WTC11 (cell line): Measurements from ENCODE around the gene SCNN1A. TPM values are rescaled to one million over a fixed set of nuclear protein-coding genes. Genes with fewer than 3 reads are reported as not detected.

Experiments
- ATAC-seq: fragments of 200-7000 bp; cut with Tn5 transposase; 2 replicates; pipeline ENCODE4 v1.10.0; 2021; ENCODE audit warnings: mild to moderate bottlenecking, moderate library complexity
- CTCF ChIA-PET: fragments of 300-600 bp; sonication (Branson Sonifier 250); formaldehyde crosslinking; loops from one replicate; lab custom pipeline; 2021; ENCODE audit warnings: antibody characterized with exemption; lab: Charles Lee
- POLR2A ChIA-PET: fragments of 350-600 bp; sonication (Branson Sonifier 250); formaldehyde crosslinking; loops from one replicate; lab custom pipeline; 2021; ENCODE audit warnings: antibody characterized with exemption; lab: Charles Lee
- DNase-seq: peaks from one replicate; pipeline ENCODE4 v3.0.0; 2021; ENCODE audit warnings: low spot score
- H3K27ac Mint-ChIP-seq: 2 replicates; pipeline ENCODE4 v1.8.0; 2021; ENCODE audit warnings: mixed read lengths
- H3K27me3 Mint-ChIP-seq: 2 replicates; pipeline ENCODE4 v1.8.0; 2021; ENCODE audit warnings: low read depth, mild to moderate bottlenecking, moderate library complexity, mixed read lengths
- H3K36me3 Mint-ChIP-seq: 2 replicates; pipeline ENCODE4 v1.8.0; 2021; ENCODE audit warnings: mixed read lengths
- H3K4me1 Mint-ChIP-seq: 2 replicates; pipeline ENCODE4 v1.8.0; 2022; ENCODE audit warnings: mixed read lengths
- H3K4me3 Mint-ChIP-seq: 2 replicates; pipeline ENCODE4 v1.8.0; 2021; ENCODE audit warnings: mild to moderate bottlenecking, moderate library complexity, mixed read lengths
- H3K9me3 Mint-ChIP-seq: 2 replicates; pipeline ENCODE4 v1.8.0; 2021; ENCODE audit warnings: mixed read lengths
- ATF2 ChIP-seq: sonication (generic); formaldehyde crosslinking; IDR thresholded peaks from 2 replicates; pipeline ENCODE4 v1.8.1; 2022; ENCODE audit warnings: low read depth, missing genetic modification reagents, borderline replicate concordance
- E2F1 ChIP-seq: sonication (generic); formaldehyde crosslinking; IDR thresholded peaks from 2 replicates; pipeline ENCODE4 v1.8.0; 2022; ENCODE audit warnings: mild to moderate bottlenecking, missing genetic modification reagents
- E2F4 ChIP-seq: sonication (generic); formaldehyde crosslinking; IDR thresholded peaks from 2 replicates; pipeline ENCODE4 v1.8.1; 2022; ENCODE audit warnings: low read depth, mild to moderate bottlenecking, moderate library complexity, missing genetic modification reagents, borderline replicate concordance
- GRHL2 ChIP-seq: fragments of 250-450 bp; sonication (Bioruptor Pico); IDR thresholded peaks from 2 replicates; pipeline ENCODE4 v1.8.0; 2022; ENCODE audit warnings: mild to moderate bottlenecking, moderate library complexity; ENCODE audit not compliant: insufficient replicate concordance, severe bottlenecking
- KAT7 ChIP-seq: sonication (generic); formaldehyde crosslinking; IDR thresholded peaks from 2 replicates; pipeline ENCODE4 v1.8.1; 2023; ENCODE audit warnings: missing genetic modification reagents, mild to moderate bottlenecking, borderline replicate concordance
- MAX ChIP-seq: sonication (generic); formaldehyde crosslinking; IDR thresholded peaks from 2 replicates; pipeline ENCODE4 v1.8.0; 2022; ENCODE audit warnings: mild to moderate bottlenecking, missing genetic modification reagents
- NFATC4 ChIP-seq: fragments of 250-450 bp; sonication (Bioruptor Pico); IDR thresholded peaks from 2 replicates; pipeline ENCODE4 v1.9.0; 2021; ENCODE audit warnings: mild to moderate bottlenecking
- NR3C1 ChIP-seq: sonication (generic); formaldehyde crosslinking; conservative IDR thresholded peaks from 2 replicates; pipeline ENCODE4 v1.8.1; 2023; ENCODE audit warnings: low read depth, mild to moderate bottlenecking, missing genetic modification reagents
- RORB ChIP-seq: fragments of 250-450 bp; sonication (Bioruptor Pico); IDR thresholded peaks from 2 replicates; pipeline ENCODE4 v1.9.0; 2021; ENCODE audit warnings: mild to moderate bottlenecking
- TEAD1 ChIP-seq: sonication (generic); formaldehyde crosslinking; IDR thresholded peaks from 2 replicates; pipeline ENCODE4 v1.8.0; 2022; ENCODE audit warnings: mild to moderate bottlenecking, missing genetic modification reagents
- ZNF281 ChIP-seq: sonication (generic); formaldehyde crosslinking; IDR thresholded peaks from 2 replicates; pipeline ENCODE4 v1.8.0; 2023; ENCODE audit warnings: mild to moderate bottlenecking, missing genetic modification reagents
- total RNA-seq: library from RNA; stranded (reverse); gene quantifications from 3 replicates; pipeline ENCODE4 v1.2.3, GENCODE V29; 2021

Gene SCNN1A
- total RNA-seq, 1 experiment from 2014 or later: 100 TPM

GRCh38 chr12:6337958-6338433, 37.4 kb downstream of the SCNN1A start:
- CTCF ChIA-PET: interaction anchor here (1.7 to 3.6 kb wide), 5 partner anchors 12 to 127 kb away, joined by 8 to 39 read pairs (median 17); no protein-coding TSS in a partner anchor
- H3K36me3 Mint-ChIP-seq: peaks cover 16% of the 10 kb centered on the region
- no peak for TF ChIP-seq GRHL2 (CRISPR knock-in tag)
- TF ChIP-seq TEAD1 (CRISPR knock-in tag): no peak
- no peak for TF ChIP-seq RORB (CRISPR knock-in tag)
- no peak for TF ChIP-seq E2F1 (CRISPR knock-in tag)
- no peak for TF ChIP-seq E2F4 (CRISPR knock-in tag)
- no peak for TF ChIP-seq KAT7 (CRISPR knock-in tag)
- TF ChIP-seq MAX (CRISPR knock-in tag): no peak
- no peak for TF ChIP-seq ATF2 (CRISPR knock-in tag)
- no peak for TF ChIP-seq NFATC4 (CRISPR knock-in tag)
- TF ChIP-seq, all 79 proteins: peak for 0
- POLR2A ChIA-PET: interaction anchor here (3.3 kb wide), 1 partner anchor 35 kb away, joined by 48 read pairs; the partner anchor contains the start of gene SCNN1A
- ATAC-seq (no peak), DNase-seq (no peak)
- Mint-ChIP-seq H3K9me3 (no peaks in the 10 kb centered on the region), H3K27ac (no peak overlapping the region), H3K27me3 (no peaks in the 10 kb centered on the region), H3K4me3 (no peak overlapping the region), H3K4me1 (peaks cover 30% of the 10 kb centered on the region)

GRCh38 chr12:6336889-6337853, 38.2 kb downstream of the SCNN1A start:
- TF ChIP-seq NR3C1 (CRISPR knock-in tag) (no peak), TEAD1 (CRISPR knock-in tag) (peak; percentile 58), ZNF281 (CRISPR knock-in tag) (0 out of 2 replicates have a peak, but pooled peaks have one; percentile 30)
- ChIA-PET CTCF (interaction anchor here (0.7 to 3.6 kb wide), 19 partner anchors 9 to 352 kb away, joined by 3 to 41 read pairs (median 6); partner anchors contain the start of genes MRPL51, PLEKHG6, SCNN1A and VAMP1), POLR2A (interaction anchor here (0.6 to 3.3 kb wide), 17 partner anchors 8 to 532 kb away, joined by 3 to 48 read pairs (median 4); partner anchors contain the start of genes GAPDH, LTBR, SCNN1A and TAPBPL)
- Mint-ChIP-seq H3K4me1 (peaks cover 23% of the 10 kb centered on the region), H3K27ac (no peak overlapping the region), H3K4me3 (no peak overlapping the region; the same call in none of the 2 replicates), H3K36me3 (peaks cover 24% of the 10 kb centered on the region), H3K27me3 (no peaks in the 10 kb centered on the region), H3K9me3 (no peaks in the 10 kb centered on the region)
- DNase-seq: peak; percentile 30
- no peak for ATAC-seq
